Neural cell (in vitro differentiated cells): Measurements from ENCODE around the gene INHBC.

ENCODE experiments used
- CTCF ChIP-seq: fragments of 450-650 bp; IDR thresholded peaks from 2 replicates; pipeline ENCODE4 v1.5.1; 2014; ENCODE audit warnings: antibody characterized with exemption, mild to moderate bottlenecking, moderate library complexity; ENCODE audit not compliant: poor library complexity, severe bottlenecking
- EP300 ChIP-seq: fragments of 450-650 bp; conservative IDR thresholded peaks from 2 replicates; pipeline ENCODE4 v1.6.1; 2014; ENCODE audit warnings: antibody characterized with exemption, mild to moderate bottlenecking, moderate library complexity; ENCODE audit not compliant: poor library complexity, severe bottlenecking
- EZH2 ChIP-seq: fragments of 200-600, 300-800 bp; shearing (Covaris generic), sonication (generic); IDR thresholded peaks from 2 replicates; pipeline ENCODE4 v1.6.1; 2014; ENCODE audit warnings: antibody characterized with exemption, low read length, borderline replicate concordance, mild to moderate bottlenecking; ENCODE audit not compliant: insufficient read depth, poor library complexity, severe bottlenecking
- MXI1 ChIP-seq: fragments of 450-650 bp; conservative IDR thresholded peaks from 2 replicates; pipeline ENCODE4 v1.6.1; 2014; ENCODE audit warnings: antibody characterized with exemption, mild to moderate bottlenecking; ENCODE audit not compliant: poor library complexity, severe bottlenecking
- POLR2AphosphoS5 ChIP-seq: IDR thresholded peaks from 2 replicates; pipeline ENCODE4 v1.6.1; 2012
- REST ChIP-seq: IDR thresholded peaks from 2 replicates; pipeline ENCODE4 v1.6.1; 2012; ENCODE audit warnings: borderline replicate concordance
- SMC3 ChIP-seq: fragments of 450-650 bp; conservative IDR thresholded peaks from 2 replicates; pipeline ENCODE4 v1.6.1; 2014; ENCODE audit warnings: antibody characterized with exemption, mild to moderate bottlenecking, moderate library complexity; ENCODE audit not compliant: poor library complexity

- TF ChIP-seq CTCF (peak; percentile 63), MXI1 (no peak), EP300 (peak; percentile 21), REST (no peak), SMC3 (no peak), POLR2AphosphoS5 (no peak), EZH2 (no peak)
Observed at GRCh38 chr12:57491393-57492280, 57.1 kb downstream of the INHBC start.
